Epithelial cell of proximal tubule (primary cell): ENCODE measurements around the gene HINT2. TPM values are rescaled to one million over a fixed set of nuclear protein-coding genes. Genes with fewer than 3 reads are reported as not detected.

Experiments used
- DNase-seq: peaks from one replicate; pipeline ENCODE4 v3.0.0-alpha.2; 2011; ENCODE audit warnings: low read depth
- H3K4me3 ChIP-seq: 2 replicates; pipeline ENCODE4 v1.5.1; 2011; ENCODE audit warnings: low read depth, mild to moderate bottlenecking, low read length
- total RNA-seq: library from RNA; depleted of rRNA; stranded (reverse); fragments of >200 nt; gene quantifications from 2 replicates; pipeline ENCODE4 v1.2.3, GENCODE V29; 2015
- TF ChIP-seq, protein P1 (sequence below): conservative IDR thresholded peaks from 2 replicates; pipeline ENCODE4 v1.5.1; 2012; ENCODE audit warnings: low read depth, mild to moderate bottlenecking, low read length

Gene HINT2
- total RNA-seq, 1 donor from 2014 or later: 25.9 TPM

DNA sequence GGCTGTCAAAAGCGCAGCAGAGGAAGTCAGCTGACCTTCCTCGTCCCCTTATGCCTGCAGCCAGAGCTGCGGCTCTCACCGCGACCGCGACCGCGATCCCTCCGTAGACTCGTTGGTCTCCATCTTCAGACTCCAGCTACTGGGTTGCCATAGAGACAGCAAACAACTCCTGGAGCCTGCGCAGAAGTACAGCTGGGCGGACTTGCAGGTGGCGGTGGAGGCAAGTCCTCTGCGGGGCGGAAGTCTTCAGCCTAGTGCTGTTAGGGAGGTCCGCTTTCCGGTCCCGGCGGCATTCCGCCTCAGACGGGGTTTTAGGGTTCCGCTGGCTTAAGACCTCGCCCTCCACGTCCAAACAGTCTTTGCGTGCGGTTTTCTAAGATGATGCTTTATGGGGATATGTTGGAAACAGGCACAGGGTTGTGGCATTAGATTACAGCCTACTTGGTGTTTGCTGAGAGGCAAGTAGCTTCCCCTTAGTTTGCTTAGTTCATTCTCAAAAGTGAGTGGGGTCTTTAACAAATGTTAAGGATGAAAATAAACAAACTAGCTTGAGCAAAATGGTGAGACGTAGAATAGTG lies 2.7 kb downstream of the HINT2 start, which contains the start of gene SPAG8:
Gene SPAG8, minus strand, starts transcription at position 238 of the 578 bp plus-strand sequence. Its CDS starts 115 bp downstream, at position 123.
- peak within 1 kb of the TSS; percentile 66 for H3K4me3 ChIP-seq
- TF ChIP-seq, protein P1, sequence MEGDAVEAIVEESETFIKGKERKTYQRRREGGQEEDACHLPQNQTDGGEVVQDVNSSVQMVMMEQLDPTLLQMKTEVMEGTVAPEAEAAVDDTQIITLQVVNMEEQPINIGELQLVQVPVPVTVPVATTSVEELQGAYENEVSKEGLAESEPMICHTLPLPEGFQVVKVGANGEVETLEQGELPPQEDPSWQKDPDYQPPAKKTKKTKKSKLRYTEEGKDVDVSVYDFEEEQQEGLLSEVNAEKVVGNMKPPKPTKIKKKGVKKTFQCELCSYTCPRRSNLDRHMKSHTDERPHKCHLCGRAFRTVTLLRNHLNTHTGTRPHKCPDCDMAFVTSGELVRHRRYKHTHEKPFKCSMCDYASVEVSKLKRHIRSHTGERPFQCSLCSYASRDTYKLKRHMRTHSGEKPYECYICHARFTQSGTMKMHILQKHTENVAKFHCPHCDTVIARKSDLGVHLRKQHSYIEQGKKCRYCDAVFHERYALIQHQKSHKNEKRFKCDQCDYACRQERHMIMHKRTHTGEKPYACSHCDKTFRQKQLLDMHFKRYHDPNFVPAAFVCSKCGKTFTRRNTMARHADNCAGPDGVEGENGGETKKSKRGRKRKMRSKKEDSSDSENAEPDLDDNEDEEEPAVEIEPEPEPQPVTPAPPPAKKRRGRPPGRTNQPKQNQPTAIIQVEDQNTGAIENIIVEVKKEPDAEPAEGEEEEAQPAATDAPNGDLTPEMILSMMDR: no peak
- DNase-seq: peak; percentile 64

DNA sequence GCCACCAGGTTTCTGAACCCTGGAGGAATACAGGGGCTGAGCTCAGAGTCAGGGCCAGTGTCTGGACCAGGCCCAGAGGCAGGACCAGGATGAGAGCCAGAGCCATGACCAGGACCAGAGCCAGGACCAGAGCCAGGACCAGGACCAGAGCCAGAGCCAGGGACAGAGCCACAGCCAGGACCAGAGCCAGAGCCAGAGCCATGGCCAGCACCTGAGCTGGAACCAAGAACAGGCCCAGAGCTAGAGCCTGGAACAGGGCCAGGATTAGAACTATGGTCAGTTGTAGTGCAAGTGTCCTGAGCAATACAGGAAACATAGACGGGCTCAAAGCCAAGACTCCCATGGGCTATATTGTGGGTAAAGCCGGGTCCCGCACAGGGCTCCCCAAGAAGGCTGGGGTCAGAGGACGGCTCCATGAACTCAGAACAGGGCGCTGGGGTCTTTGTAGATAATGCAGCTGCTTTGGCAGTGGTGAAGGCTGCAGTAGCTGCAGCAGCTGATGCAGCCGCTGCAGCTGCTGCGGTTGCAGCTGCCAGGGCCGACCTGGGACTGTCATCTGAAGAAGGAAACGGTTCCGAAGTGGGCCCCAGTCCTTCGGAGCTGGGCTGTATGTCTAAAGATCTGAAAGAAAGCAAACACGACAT lies 3.3 kb downstream of the HINT2 start:
- DNase-seq: no peak
- H3K4me3 ChIP-seq: peak overlapping the region; percentile 66
- TF ChIP-seq, protein P1: no peak

DNA sequence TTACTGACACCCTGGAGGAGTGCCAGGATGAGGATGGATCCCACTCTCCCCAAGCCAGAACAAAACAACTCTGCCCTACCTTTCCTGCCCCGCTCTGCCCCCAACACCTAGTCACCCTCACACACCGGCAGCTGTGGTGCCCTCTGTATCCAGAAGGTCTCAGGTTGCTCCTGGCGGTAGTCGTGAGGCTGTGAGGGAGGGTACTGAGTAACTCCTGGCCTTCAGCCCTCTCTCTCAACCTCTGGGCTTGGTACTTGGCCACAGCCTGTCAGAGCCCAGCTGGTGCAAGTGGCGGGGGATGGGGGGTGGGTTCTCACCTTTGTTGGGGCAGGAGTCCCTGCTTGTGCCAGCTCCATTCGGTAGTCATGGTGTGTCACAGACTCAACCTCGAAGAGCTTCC lies 4.7 kb downstream of the HINT2 start:
- DNase-seq: no peak
- H3K4me3 ChIP-seq: no peak overlapping the region
- TF ChIP-seq, protein P1: no peak

DNA sequence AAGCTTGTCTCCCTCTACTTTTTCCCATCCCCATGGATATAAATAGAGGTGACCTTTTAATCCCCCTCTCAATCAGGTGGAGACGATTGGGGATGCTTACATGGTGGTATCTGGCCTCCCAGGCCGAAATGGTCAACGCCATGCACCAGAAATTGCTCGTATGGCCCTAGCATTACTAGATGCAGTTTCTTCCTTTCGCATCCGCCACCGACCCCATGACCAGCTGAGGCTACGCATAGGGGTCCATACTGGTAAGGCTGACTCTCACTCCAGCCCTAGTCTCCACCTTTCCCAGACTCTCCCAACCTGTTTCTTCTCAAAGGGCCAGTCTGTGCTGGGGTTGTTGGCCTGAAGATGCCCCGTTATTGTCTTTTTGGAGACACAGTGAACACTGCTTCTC lies 6.4 kb downstream of the HINT2 start:
- DNase-seq: no peak
- TF ChIP-seq, protein P1: no peak
- H3K4me3 ChIP-seq: no peak overlapping the region

DNA sequence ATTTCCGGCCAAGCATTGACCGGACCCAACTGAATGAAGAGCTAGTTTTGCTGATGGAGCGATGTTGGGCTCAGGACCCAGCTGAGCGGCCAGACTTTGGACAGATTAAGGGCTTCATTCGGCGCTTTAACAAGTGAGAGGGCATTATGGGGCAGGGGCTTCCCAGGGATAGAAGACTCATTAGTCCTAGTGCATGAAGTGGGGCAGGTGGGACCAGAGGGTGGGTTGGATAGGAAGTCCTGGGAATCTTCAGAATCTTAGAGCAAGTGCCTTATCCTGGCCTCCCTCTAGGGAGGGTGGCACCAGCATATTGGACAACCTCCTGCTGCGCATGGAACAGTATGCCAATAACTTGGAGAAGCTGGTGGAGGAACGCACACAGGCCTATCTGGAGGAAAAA lies 8.7 kb downstream of the HINT2 start:
- H3K4me3 ChIP-seq: no peak overlapping the region
- DNase-seq: no peak
- TF ChIP-seq, protein P1: no peak

DNA sequence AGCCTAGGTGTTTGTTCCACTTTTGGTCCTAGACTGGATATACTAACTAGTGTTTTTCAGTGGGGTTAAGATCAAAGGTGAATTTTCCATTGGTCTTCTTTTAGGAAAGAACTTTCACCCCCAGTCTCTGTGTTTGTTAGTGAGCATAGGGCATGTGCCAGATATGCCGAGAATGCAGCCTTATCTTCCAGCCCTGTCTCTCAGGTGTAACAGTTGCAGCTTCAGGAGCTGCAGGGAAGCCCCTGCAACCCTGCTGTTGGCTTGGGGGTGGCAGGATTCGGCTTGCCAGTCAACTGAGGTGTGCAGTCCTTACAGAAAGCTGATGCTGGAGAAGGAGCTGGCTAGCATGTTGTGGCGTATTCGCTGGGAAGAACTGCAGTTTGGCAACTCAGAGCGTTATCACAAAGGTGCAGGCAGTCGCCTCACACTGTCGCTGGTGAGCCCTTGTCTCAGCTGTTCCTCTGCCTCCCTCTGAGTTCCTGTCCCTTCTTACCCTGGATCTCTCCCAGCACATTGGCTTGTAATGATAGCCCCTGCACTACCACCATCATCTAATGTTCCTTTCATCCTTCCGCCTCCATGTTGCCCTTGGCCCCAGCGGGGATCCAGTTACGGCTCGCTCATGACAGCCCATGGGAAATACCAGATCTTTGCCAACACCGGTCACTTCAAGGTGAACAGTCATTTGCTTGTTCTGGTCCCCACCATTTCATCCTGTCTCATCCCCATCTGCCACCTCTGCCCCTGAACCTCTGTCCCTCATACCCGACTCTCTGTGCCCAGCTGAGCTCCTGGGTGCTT lies 13.3 kb downstream of the HINT2 start:
- no peak for DNase-seq
- TF ChIP-seq, protein P1: no peak
- H3K4me3 ChIP-seq: no peak overlapping the region
